Hepatocyte (in vitro differentiated cells): ENCODE data around the gene SLC6A8. TPM values are rescaled to one million over a fixed set of nuclear protein-coding genes. Genes with fewer than 3 reads are reported as not detected.
A peak's percentile ranks its signal among the peaks of the same experiment; 100 is the strongest.

Experiments used
- DNase-seq: peaks from one replicate; pipeline ENCODE4 v3.0.0-alpha.2; 2016; ENCODE audit warnings: low spot score
- H2AFZ ChIP-seq: fragments of 200-600 bp; sonication (generic); 2 replicates; pipeline ENCODE4 v1.6.0; 2016; ENCODE audit warnings: antibody characterized with exemption, mild to moderate bottlenecking
- H3K27ac ChIP-seq: fragments of 200-600 bp; sonication (generic); 2 replicates; pipeline ENCODE4 v1.5.1; 2016; ENCODE audit warnings: mild to moderate bottlenecking
- H3K27me3 ChIP-seq: fragments of 200-600 bp; sonication (generic); 2 replicates; pipeline ENCODE4 v1.6.1; 2016
- H3K36me3 ChIP-seq: fragments of 200-600 bp; sonication (generic); replicated peaks from 2 replicates; pipeline ENCODE4 v1.5.1; 2016; ENCODE audit warnings: low read depth; ENCODE audit not compliant: insufficient read depth
- H3K4me1 ChIP-seq: fragments of 200-600 bp; sonication (generic); 2 replicates; pipeline ENCODE4 v1.5.1; 2016; ENCODE audit warnings: mild to moderate bottlenecking, moderate library complexity; ENCODE audit not compliant: insufficient read depth
- H3K4me2 ChIP-seq: fragments of 200-600 bp; sonication (generic); 2 replicates; pipeline ENCODE4 v1.6.0; 2016
- H3K4me3 ChIP-seq: fragments of 200-600 bp; sonication (generic); 2 replicates; pipeline ENCODE4 v1.5.1; 2016; ENCODE audit warnings: mild to moderate bottlenecking
- H3K79me2 ChIP-seq: fragments of 200-600 bp; sonication (generic); 2 replicates; pipeline ENCODE4 v1.6.0; 2017; ENCODE audit warnings: mild to moderate bottlenecking
- H3K9me2 ChIP-seq: fragments of 200-600 bp; sonication (generic); replicated peaks from 2 replicates; pipeline ENCODE4 v1.6.0; 2017; ENCODE audit warnings: mild to moderate bottlenecking; ENCODE audit not compliant: insufficient read depth
- H3K9me3 ChIP-seq: fragments of 200-600 bp; sonication (generic); 2 replicates; pipeline ENCODE4 v1.5.1; 2016; ENCODE audit warnings: low read depth, mild to moderate bottlenecking
- H4K20me1 ChIP-seq: fragments of 200-600 bp; sonication (generic); 2 replicates; pipeline ENCODE4 v1.6.0; 2016; ENCODE audit warnings: mild to moderate bottlenecking; ENCODE audit not compliant: insufficient read depth, poor library complexity, severe bottlenecking
- CTCF ChIP-seq: fragments of 200-600 bp; sonication (generic); IDR thresholded peaks from 2 replicates; pipeline ENCODE4 v1.5.1; 2016; ENCODE audit warnings: antibody characterized with exemption, mild to moderate bottlenecking; ENCODE audit not compliant: poor library complexity
- EZH2 ChIP-seq: fragments of 200-600 bp; sonication (generic); IDR thresholded peaks from 2 replicates; pipeline ENCODE4 v1.6.1; 2016; ENCODE audit warnings: antibody characterized with exemption, mild to moderate bottlenecking, borderline replicate concordance
- EZH2phosphoT487 ChIP-seq: fragments of 200-600 bp; sonication (generic); IDR thresholded peaks from one replicate; pipeline ENCODE4 v1.6.1; 2018; ENCODE audit warnings: antibody characterized with exemption, mild to moderate bottlenecking, low read depth, moderate library complexity; ENCODE audit not compliant: unreplicated experiment, severe bottlenecking
- WGBS: methylation state at CpG from one replicate; pipeline ENCODE4 v1.1.6; 2016; ENCODE audit warnings: low lambda C conversion rate; ENCODE audit errors: missing lambda C conversion rate; 5-methylcytosine and 5-hydroxymethylcytosine counted together
- polyA plus RNA-seq: library from polyadenylated mRNA; unstranded; fragments of >200 nt; fragmentation: Nextera tagmentation; extraction: Ambion mirVana; gene quantifications from 2 replicates; pipeline ENCODE4 v1.2.1, GENCODE V29; 2016
- total RNA-seq: library from RNA; depleted of rRNA; stranded (reverse); fragments of >200 nt; gene quantifications from 2 replicates; pipeline ENCODE4 v1.2.3, GENCODE V29; 2014

The SLC6A8 gene
- total and polyA plus RNA-seq, 2 experiments from 2014 or later, result 28.4 to 36.7 TPM

GRCh38 chrX:153685156-153685536 lies 2.6 kb upstream of the SLC6A8 start:
- no peak overlapping the region for H2AFZ ChIP-seq
- no peaks in the 10 kb centered on the region for H3K9me3 ChIP-seq
- no peak overlapping the region for H3K4me3 ChIP-seq
- H3K79me2 ChIP-seq, result no peaks in the 10 kb centered on the region
- WGBS, result 62% methylated on average over 21 of the region's 21 CpGs
- peaks cover 10% of the 10 kb centered on the region for H3K4me1 ChIP-seq
- H3K27ac ChIP-seq, result peak overlapping the region; percentile 76
- H3K27me3 ChIP-seq, result no peaks in the 10 kb centered on the region
- TF ChIP-seq CTCF, result no peak
- no peak for TF ChIP-seq EZH2
- TF ChIP-seq EZH2phosphoT487, result no peak
- H3K4me2 ChIP-seq, result peak overlapping the region; percentile 56
- H3K9me2 ChIP-seq, result no peaks in the 10 kb centered on the region
- DNase-seq, result no peak
- no peaks in the 10 kb centered on the region for H3K36me3 ChIP-seq
- peaks cover 2% of the 10 kb centered on the region for H4K20me1 ChIP-seq

GRCh38 chrX:153685751-153686696 lies 1.7 kb upstream of the SLC6A8 start:
- Histone ChIP-seq H3K4me3 (no peak overlapping the region), H3K4me2 (peak overlapping the region; percentile 56), H4K20me1 (peaks cover 2% of the 10 kb centered on the region), H3K27ac (peak overlapping the region; percentile 91), H3K27me3 (no peaks in the 10 kb centered on the region), H3K9me3 (no peaks in the 10 kb centered on the region), H3K79me2 (no peaks in the 10 kb centered on the region), H2AFZ (no peak overlapping the region), H3K9me2 (no peaks in the 10 kb centered on the region), H3K4me1 (peaks cover 10% of the 10 kb centered on the region), H3K36me3 (no peaks in the 10 kb centered on the region)
- DNase-seq, result no peak
- 75% methylated on average over 22 of the region's 24 CpGs for WGBS
- TF ChIP-seq EZH2phosphoT487 (no peak), EZH2 (no peak), CTCF (no peak)

GRCh38 chrX:153686711-153687110 lies 1.0 kb upstream of the SLC6A8 start:
- Histone ChIP-seq H3K27me3 (no peaks in the 10 kb centered on the region), H3K4me1 (peaks cover 10% of the 10 kb centered on the region), H3K79me2 (no peaks in the 10 kb centered on the region), H2AFZ (no peak overlapping the region), H3K9me2 (no peaks in the 10 kb centered on the region), H3K4me2 (peak overlapping the region; percentile 77), H3K4me3 (no peak overlapping the region), H4K20me1 (peaks cover 2% of the 10 kb centered on the region), H3K36me3 (no peaks in the 10 kb centered on the region), H3K27ac (peak overlapping the region; percentile 91), H3K9me3 (no peaks in the 10 kb centered on the region)
- no peak for DNase-seq
- 74% methylated on average over 9 of the region's 9 CpGs for WGBS
- TF ChIP-seq CTCF (no peak), EZH2 (no peak), EZH2phosphoT487 (no peak)
